GM12878 (cell line): ENCODE results near the gene ARHGAP1. TPM values are rescaled to one million over a fixed set of nuclear protein-coding genes. Genes with fewer than 3 reads are reported as not detected.

Source experiments
- ATAC-seq: fragments of 200-7000 bp; cut with Tn5 transposase; 3 replicates; pipeline ENCODE4 v1.9.1; 2020; ENCODE audit warnings: mild to moderate bottlenecking, moderate library complexity
- BruUV-seq: library from RNA; stranded (reverse); fragments of 400-500 nt; replicated peaks from 2 replicates; lab custom pipeline; 2021; lab: Mats Ljungman, UMichigan
- CTCF ChIA-PET: fragments of 300-600 bp; sonication (Branson Sonifier 250); formaldehyde crosslinking; extraction: SDS; loops from one replicate; lab custom pipeline; 2021; ENCODE audit warnings: inconsistent platforms; lab: Yijun Ruan, JAX
- POLR2A ChIA-PET: fragments of 350-600 bp; formaldehyde crosslinking; extraction: SDS; loops from one replicate; lab custom pipeline; 2021; ENCODE audit warnings: inconsistent platforms; lab: Charles Lee
- RAD21 ChIA-PET: fragments of 300-600 bp; sonication (Branson Sonifier 250); formaldehyde crosslinking; loops from one replicate; lab custom pipeline; 2023; ENCODE audit warnings: antibody characterized with exemption; ENCODE audit not compliant: unreplicated experiment; lab: Charles Lee
- SMC1A ChIA-PET: fragments of 300-600 bp; sonication (Branson Sonifier 250); formaldehyde crosslinking; loops from one replicate; lab custom pipeline; 2023; ENCODE audit not compliant: unreplicated experiment, uncharacterized antibody; lab: Charles Lee
- DNase-seq: peaks from one replicate; pipeline ENCODE4 v3.0.0-alpha.2; 2011; ENCODE audit warnings: low read depth, low spot score
- FAIRE-seq: peaks from 3 replicates; lab custom pipeline; 2011; peaks lifted over from hg19 to GRCh38; lab: Jason Lieb, UNC
- H2AFZ ChIP-seq: 2 replicates; pipeline ENCODE4 v1.6.0; 2011; ENCODE audit warnings: low read depth, low read length, control low read depth; ENCODE audit not compliant: control insufficient read depth
- H3K27ac ChIP-seq: 2 replicates; pipeline ENCODE4 v1.5.1; 2011; ENCODE audit warnings: control low read depth; ENCODE audit not compliant: control insufficient read depth, insufficient read depth
- H3K27me3 ChIP-seq, 2 experiments: replicated peaks in 1 of 2; 2 replicates each; pipeline versions ENCODE4 v1.6.0 to v1.6.1; 2011; ENCODE audit warnings: low read length in 1 of 2; ENCODE audit not compliant: control insufficient read depth in 2 of 2, insufficient read depth in 2 of 2
- H3K36me3 ChIP-seq, 2 experiments: 2 replicates each; pipeline ENCODE4 v1.5.1; 2011; ENCODE audit warnings: low read length in 1 of 2; ENCODE audit not compliant: control insufficient read depth in 2 of 2, insufficient read depth in 2 of 2
- H3K4me1 ChIP-seq: 2 replicates; pipeline ENCODE4 v1.6.1; 2011; ENCODE audit warnings: mild to moderate bottlenecking, low read length, moderate library complexity, mixed read lengths; ENCODE audit not compliant: control insufficient read depth, insufficient read depth
- H3K4me2 ChIP-seq: 2 replicates; pipeline ENCODE4 v1.6.0; 2011; ENCODE audit warnings: control low read depth; ENCODE audit not compliant: control insufficient read depth, insufficient read depth
- H3K4me3 ChIP-seq: fragments of 200-600 bp; sonication (generic); 2 replicates; pipeline ENCODE4 v1.5.1; 2016
- H3K79me2 ChIP-seq: 2 replicates; pipeline ENCODE4 v1.6.0; 2011; ENCODE audit warnings: low read length; ENCODE audit not compliant: control insufficient read depth, insufficient read depth
- H3K9ac ChIP-seq: 2 replicates; pipeline ENCODE4 v1.8.0; 2011; ENCODE audit warnings: low read length, control low read depth, mixed read lengths; ENCODE audit not compliant: control insufficient read depth, insufficient read depth
- H3K9me3 ChIP-seq: replicated peaks from 3 replicates; pipeline ENCODE4 v1.5.1; 2011; ENCODE audit warnings: mild to moderate bottlenecking, low read length; ENCODE audit not compliant: control insufficient read depth, insufficient read depth
- H4K20me1 ChIP-seq: 2 replicates; pipeline ENCODE4 v1.6.0; 2011; ENCODE audit not compliant: control insufficient read depth, insufficient read depth
- BACH1 ChIP-seq: fragments of 450-650 bp; IDR thresholded peaks from 2 replicates; pipeline ENCODE4 v1.6.1; 2017; ENCODE audit warnings: mild to moderate bottlenecking, borderline replicate concordance
- BCL3 ChIP-seq: IDR thresholded peaks from 2 replicates; pipeline ENCODE4 v1.6.1; 2011; ENCODE audit warnings: borderline replicate concordance, low read depth, mild to moderate bottlenecking, moderate library complexity, low read length; ENCODE audit not compliant: insufficient read depth, poor library complexity, severe bottlenecking
- HDAC6 ChIP-seq: fragments of 200-600 bp; sonication (generic); IDR thresholded peaks from one replicate; pipeline ENCODE4 v1.8.0; 2017; ENCODE audit warnings: antibody characterized with exemption; ENCODE audit not compliant: unreplicated experiment
- HDGF ChIP-seq: fragments of 450-650 bp; IDR thresholded peaks from 2 replicates; pipeline ENCODE4 v1.6.1; 2016; ENCODE audit warnings: antibody characterized with exemption
- JUNB ChIP-seq: IDR thresholded peaks from 2 replicates; pipeline ENCODE4 v1.6.1; 2016; ENCODE audit warnings: antibody characterized with exemption, mild to moderate bottlenecking
- MTA3 ChIP-seq: IDR thresholded peaks from 2 replicates; pipeline ENCODE4 v1.6.1; 2012; ENCODE audit warnings: low read length, inconsistent platforms, borderline replicate concordance
- NFYB ChIP-seq: IDR thresholded peaks from 2 replicates; pipeline ENCODE4 v1.6.1; 2011; ENCODE audit warnings: low read depth, mild to moderate bottlenecking, low read length, improper control_type of control experiment, moderate library complexity; ENCODE audit not compliant: insufficient read depth
- NKRF ChIP-seq: fragments of 450-650 bp; conservative IDR thresholded peaks from 2 replicates; pipeline ENCODE4 v1.6.1; 2017; ENCODE audit warnings: mild to moderate bottlenecking, moderate library complexity
- PAX5 ChIP-seq: IDR thresholded peaks from 2 replicates; pipeline ENCODE4 v1.6.1; 2011; ENCODE audit warnings: low read depth, low read length, borderline replicate concordance
- PAX8 ChIP-seq: fragments of 450-650 bp; IDR thresholded peaks from 2 replicates; pipeline ENCODE4 v1.6.1; 2017; ENCODE audit warnings: mild to moderate bottlenecking, moderate library complexity
- SUPT20H ChIP-seq: IDR thresholded peaks from 2 replicates; pipeline ENCODE4 v1.6.1; 2011; ENCODE audit warnings: low read depth, mild to moderate bottlenecking, low read length, moderate library complexity, borderline replicate concordance; ENCODE audit not compliant: control insufficient read depth
- USF2 ChIP-seq: IDR thresholded peaks from 2 replicates; pipeline ENCODE4 v1.6.1; 2011; ENCODE audit warnings: low read depth, low read length, improper control_type of control experiment, borderline replicate concordance
- YBX1 ChIP-seq: fragments of 450-650 bp; IDR thresholded peaks from 2 replicates; pipeline ENCODE4 v1.6.1; 2016; ENCODE audit warnings: antibody characterized with exemption
- WGBS: methylation state at CpG from one replicate; pipeline ENCODE4 v1.1.6; 2016; ENCODE audit warnings: low lambda C conversion rate; ENCODE audit not compliant: insufficient replicate concordance, insufficient coverage; ENCODE audit errors: missing lambda C conversion rate; 5-methylcytosine and 5-hydroxymethylcytosine counted together
- in situ Hi-C: fragments of 300-500 bp; cut with MboI; formaldehyde crosslinking; loops from 9 replicates; pipeline ENCODE4 v1.14.3; 2018; ENCODE audit warnings: mixed read lengths
- intact Hi-C: fragments of 100-400 bp; cut with micrococcal nuclease; formaldehyde crosslinking; loops from one replicate; pipeline ENCODE4 v1.14.2; 2022; ENCODE audit not compliant: unreplicated experiment
- polyA plus RNA-seq, 11 experiments: library from polyadenylated mRNA; depleted of rRNA in 4 of 11; unstranded in 6 of 11; stranded (reverse) in 5 of 11; fragments of >200 nt; fragmentation: Nextera tagmentation in 4 of 11; fragmentation: Illumina TruSeq in 1 of 11; extraction: Ambion mirVana in 4 of 11; extraction: Trizol in 1 of 11; gene quantifications; 1 replicate in 1 of 11; 2 replicates in 10 of 11; pipeline versions ENCODE4 v1.2.1 to v1.2.3, GENCODE V29; 2011 to 2016; ENCODE audit warnings: inconsistent platforms in 2 of 11, missing spikeins in 2 of 11, low read depth in 1 of 11
- total RNA-seq, 4 experiments: library from RNA; depleted of rRNA in 3 of 4; stranded (reverse); fragments of >200 nt in 3 of 4; fragmentation: Illumina TruSeq in 1 of 4; extraction: Trizol in 1 of 4; gene quantifications; 2 replicates each; pipeline versions ENCODE4 v1.2.1 to v1.2.3, GENCODE V29; 2013 to 2021

ARHGAP1 gene
- total and polyA plus RNA-seq, 10 of the 15 experiments (the other 5 are each of a cell fraction or from before 2014, with no cell fraction given) = 4.3 to 45.5 (median 23.2) TPM

- H3K4me1 ChIP-seq = no peaks in the 10 kb centered on the region
- RAD21 ChIA-PET = no interaction called here
- BruUV-seq = no TSS peak
- H2AFZ ChIP-seq = no peak overlapping the region
- no peaks in the 10 kb centered on the region for H3K27me3 ChIP-seq
- CTCF ChIA-PET = no interaction called here
- no peak overlapping the region for H3K27ac ChIP-seq
- SMC1A ChIA-PET = no interaction called here
- FAIRE-seq (no peak), ATAC-seq (no peak; the same call in 2 of the 3 replicates), DNase-seq (no peak)
- H4K20me1 ChIP-seq = no peaks in the 10 kb centered on the region
- no peaks in the 10 kb centered on the region for H3K79me2 ChIP-seq
- POLR2A ChIA-PET = no interaction called here
- WGBS = 75% methylated on average over 6 of the region's 6 CpGs
- H3K9ac ChIP-seq = no peak overlapping the region
- TF ChIP-seq JUNB = no peak
- no peak for TF ChIP-seq SUPT20H
- no peak for TF ChIP-seq HDAC6
- no peak for TF ChIP-seq YBX1
- no peak for TF ChIP-seq BCL3
- TF ChIP-seq PAX5 = no peak
- TF ChIP-seq NFYB = no peak
- TF ChIP-seq MTA3 = no peak
- no peak for TF ChIP-seq HDGF
- no peak for TF ChIP-seq PAX8
- TF ChIP-seq NKRF = no peak
- no peak for TF ChIP-seq USF2
- no peak for TF ChIP-seq BACH1
- in situ Hi-C loops (no loop called here), intact Hi-C loops (no loop called here)
- H3K4me2 ChIP-seq = no peak overlapping the region
- H3K36me3 ChIP-seq = peaks cover 8 to 16% of the 10 kb centered on the region in 2 experiments; a peak in 3 of 4 replicates
- H3K4me3 ChIP-seq = no peak overlapping the region
- H3K9me3 ChIP-seq = no peaks in the 10 kb centered on the region
Measured at GRCh38 chr11:46738887-46739286, 38.5 kb upstream of the ARHGAP1 start.
